Measurements from ENCODE around the gene CST7.
A peak's percentile ranks its signal among the peaks of the same experiment; 100 is the strongest.

The CST7 gene

GRCh38 chr20:24951536-24952083 is 2.5 kb downstream of the CST7 start:
- peak; percentile 13 for DNase-seq

DNA sequence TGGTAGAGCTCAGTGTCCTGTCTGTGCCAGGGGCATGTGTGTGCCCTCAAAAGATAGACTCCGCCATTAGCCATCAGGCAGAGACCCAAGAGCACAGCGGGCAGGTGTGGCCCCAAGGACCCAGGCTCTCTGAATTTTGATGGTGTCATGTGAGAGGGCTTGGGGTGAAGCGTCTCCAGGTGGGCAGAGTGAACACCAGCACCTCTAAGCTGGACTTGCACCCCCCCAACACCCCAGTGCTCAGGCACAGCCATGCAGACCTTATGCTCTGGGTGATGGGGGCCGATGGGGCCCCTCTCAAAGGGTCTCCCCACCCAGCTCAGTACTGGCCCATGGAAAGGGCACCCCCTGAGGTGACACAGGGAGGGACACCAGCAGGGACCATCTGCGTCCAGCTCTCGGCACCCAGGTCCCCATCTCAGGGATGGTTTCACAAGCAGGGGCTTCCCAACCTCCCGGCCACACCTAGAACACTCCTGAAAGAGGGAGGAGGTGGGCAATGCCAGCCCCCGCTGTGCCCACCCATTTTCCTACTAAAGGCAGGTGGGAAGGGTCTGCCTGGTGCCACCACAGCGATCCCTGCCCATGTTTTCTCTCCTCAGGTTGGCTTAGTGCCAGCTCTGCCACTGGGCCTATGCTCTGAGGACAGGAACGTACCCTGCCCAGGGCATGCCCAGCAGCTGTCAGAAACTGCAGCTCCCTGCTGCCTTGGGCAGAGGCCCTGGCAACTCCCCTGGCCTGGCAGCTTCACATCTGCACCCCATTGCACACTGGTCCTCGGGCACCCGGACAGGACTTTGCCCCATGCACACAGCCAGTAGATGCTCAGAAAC is 3.5 kb downstream of the CST7 start:
- DNase-seq, result no peak

DNA sequence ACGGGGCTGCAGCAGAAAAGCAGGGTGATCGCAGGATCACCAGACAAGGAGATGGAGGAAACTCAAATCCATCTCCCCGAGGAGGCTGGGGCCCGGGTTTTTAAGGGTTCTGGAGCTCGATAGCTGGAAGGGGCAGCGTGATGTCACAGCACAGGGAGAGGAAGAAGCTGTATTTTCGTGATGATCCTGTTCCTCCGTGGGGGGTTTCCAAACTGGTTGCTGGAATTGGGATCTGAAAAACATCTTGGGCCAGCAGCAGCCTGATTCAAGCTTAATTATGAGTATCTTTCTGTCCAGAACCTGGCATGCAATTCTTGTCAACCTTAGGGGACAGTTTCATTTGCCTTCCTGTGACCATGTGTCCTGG is 4.1 kb downstream of the CST7 start:
- no peak for DNase-seq

- DNase-seq, result no peak
Measured at GRCh38 chr20:24953621-24954133, 4.6 kb downstream of the CST7 start.

GRCh38 chr20:24954151-24954550 is 5.1 kb downstream of the CST7 start:
- DNase-seq, result no peak

DNA sequence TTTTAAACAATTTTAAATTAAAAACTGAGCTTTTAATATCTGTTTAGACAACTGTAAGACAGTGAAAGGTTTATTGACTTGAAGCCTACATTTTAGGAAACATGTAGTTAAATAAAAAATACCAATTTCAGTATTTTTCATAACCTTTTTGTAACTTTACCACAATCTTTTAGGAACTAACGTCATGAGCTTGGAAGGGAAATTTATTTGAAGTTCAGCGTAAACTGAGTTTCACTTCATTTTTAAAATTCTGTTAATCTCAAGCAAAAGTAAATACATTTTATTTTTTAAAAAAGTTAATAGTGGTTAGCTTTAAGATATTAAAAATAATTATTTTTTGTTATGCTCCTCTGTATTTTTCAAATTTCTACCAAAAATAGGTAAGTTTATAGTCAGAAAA is 5.5 kb downstream of the CST7 start:
- no peak for DNase-seq

GRCh38 chr20:24955045-24955444 is 6.0 kb downstream of the CST7 start:
- DNase-seq, result no peak

GRCh38 chr20:24956001-24956841 is 7.2 kb downstream of the CST7 start:
- DNase-seq, result no peak

DNA sequence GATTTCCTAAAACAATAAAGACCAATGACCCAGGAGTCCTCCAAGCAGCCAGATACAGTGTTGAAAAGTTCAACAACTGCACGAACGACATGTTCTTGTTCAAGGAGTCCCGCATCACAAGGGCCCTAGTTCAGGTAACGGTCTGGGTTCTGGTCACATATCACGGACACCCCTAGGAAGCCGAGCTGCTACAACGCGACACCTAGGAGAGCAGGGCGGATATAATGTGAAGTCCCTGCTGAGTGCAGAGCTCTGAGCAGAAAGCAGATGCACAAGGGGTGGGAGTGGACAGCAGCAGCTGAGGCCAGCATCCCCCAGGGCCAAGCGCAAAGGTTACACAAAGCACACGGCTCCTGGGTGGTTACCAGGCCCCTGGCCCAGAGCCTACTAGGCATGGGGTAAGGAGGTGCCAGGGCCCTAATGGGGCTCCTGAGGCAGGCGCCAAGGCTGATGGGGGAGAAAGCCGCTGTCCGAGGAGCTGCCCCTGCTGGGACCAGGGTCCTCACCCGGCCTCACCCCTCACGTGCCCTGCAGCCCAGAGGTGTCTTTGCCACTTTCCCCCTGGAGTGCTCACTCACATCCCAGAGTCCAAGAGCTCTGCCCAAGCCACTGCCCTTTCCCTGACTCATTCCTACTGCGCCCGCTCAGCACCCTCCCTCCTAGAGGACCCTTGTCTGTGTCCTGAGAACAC is 8.4 kb downstream of the CST7 start:
- no peak for DNase-seq

DNA sequence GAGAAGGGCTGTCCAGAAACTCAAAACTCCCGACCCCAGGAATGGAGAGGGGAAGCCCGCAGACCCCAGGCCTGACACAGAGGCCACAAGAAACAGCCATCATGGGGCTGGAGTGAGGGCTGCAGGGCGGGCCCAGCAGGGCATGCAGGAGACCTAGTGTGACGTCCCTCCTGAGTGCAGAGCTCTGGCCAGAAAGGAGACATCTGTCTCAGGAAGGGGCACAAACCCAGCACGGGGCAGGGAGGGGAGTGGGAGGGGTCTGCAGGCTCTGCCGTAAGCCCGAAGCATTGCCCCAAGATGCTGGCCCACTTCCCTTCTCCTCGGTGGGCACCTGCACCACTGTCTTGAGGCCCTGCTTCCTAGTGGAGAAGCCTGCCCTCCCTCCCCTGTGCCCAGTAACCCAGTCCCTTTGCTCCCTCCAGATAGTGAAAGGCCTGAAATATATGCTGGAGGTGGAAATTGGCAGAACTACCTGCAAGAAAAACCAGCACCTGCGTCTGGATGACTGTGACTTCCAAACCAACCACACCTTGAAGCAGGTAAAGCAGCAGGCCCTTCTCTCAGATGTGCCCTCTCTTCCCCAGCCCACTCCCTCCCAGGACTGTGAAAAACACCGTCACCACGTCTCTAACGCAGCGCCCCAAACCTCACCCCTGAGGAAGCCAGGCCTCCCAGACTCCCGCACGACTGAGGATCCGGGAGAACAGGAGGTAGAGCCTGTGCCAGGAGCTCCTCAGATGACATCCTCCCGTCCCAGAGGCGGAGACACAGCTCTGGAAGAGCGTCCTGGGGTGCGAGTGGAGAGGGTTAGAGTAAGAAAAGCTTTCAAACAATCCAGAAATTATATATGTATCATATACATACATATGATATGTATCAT is 9.7 kb downstream of the CST7 start:
- DNase-seq, result no peak

DNA sequence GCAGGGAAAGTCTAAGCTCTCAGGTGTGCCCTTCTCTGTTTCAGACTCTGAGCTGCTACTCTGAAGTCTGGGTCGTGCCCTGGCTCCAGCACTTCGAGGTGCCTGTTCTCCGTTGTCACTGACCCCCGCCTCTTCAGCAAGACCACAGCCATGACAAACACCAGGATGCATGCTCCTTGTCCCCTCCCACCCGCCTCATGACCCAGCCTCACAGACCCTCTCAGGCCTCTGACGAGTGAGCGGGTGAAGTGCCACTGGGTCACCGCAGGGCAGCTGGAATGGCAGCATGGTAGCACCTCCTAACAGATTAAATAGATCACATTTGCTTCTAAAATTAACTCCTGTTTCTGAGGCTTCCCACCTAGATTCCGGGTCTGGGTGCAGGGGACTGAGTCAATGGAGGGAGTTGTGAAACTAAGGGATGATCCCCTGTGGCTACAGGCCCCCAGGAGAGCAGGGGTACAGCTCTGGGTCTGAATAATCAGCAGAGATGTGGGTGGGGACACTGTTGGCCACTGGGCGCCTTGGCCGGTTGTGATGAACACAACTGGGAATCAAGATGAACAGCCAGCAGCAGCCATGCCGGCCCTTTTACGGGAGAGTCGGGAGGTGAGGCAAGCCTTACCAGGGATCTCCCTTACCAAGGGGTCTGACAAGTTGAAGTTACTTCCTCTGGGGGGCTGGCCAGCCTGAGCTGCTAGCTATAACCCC is 10.7 kb downstream of the CST7 start:
- DNase-seq, result no peak

DNA sequence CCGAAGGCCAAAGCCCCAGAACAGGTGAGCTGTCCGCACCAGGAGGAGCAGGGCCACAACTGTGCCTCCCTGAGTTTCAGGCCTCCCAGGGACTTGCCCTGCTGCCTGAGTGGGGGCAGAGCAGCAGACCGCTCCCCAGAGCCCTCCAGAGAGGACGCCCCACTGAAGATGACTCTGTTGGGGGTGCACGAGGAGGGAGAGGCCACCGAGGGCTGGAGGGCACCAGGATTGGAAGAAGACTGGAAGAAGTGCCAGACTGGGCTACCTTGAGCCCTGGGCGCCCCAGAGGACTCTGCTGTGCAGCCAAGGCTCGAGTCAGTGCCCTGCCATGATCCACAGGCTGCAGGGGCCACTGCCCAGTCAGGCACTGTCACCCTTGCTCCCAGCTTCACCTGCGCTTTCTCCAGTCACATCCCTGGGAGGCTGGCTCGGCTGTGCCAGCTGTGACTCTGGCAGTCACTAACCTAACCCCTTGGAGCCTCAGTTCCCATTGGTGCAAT is 11.3 kb downstream of the CST7 start:
- no peak for DNase-seq

DNA sequence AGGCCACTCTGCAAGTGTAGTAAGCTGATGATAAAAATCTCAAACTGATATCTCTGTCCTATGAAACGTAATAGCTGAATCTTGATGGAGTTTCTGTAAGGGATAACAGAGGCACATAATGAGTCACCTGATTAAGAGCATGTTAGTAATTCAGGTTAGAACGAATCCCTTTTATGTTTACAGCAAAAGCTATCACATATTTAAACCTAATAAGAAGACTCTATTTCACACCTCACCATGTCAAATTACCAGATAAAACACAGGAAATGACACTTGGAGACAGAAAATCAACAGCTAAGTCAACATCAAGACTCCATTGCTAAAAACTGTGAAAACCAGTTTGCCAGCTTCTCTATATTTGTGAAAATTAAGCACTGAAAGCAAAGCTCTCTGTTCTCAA is 11.8 kb downstream of the CST7 start:
- no peak for DNase-seq

DNA sequence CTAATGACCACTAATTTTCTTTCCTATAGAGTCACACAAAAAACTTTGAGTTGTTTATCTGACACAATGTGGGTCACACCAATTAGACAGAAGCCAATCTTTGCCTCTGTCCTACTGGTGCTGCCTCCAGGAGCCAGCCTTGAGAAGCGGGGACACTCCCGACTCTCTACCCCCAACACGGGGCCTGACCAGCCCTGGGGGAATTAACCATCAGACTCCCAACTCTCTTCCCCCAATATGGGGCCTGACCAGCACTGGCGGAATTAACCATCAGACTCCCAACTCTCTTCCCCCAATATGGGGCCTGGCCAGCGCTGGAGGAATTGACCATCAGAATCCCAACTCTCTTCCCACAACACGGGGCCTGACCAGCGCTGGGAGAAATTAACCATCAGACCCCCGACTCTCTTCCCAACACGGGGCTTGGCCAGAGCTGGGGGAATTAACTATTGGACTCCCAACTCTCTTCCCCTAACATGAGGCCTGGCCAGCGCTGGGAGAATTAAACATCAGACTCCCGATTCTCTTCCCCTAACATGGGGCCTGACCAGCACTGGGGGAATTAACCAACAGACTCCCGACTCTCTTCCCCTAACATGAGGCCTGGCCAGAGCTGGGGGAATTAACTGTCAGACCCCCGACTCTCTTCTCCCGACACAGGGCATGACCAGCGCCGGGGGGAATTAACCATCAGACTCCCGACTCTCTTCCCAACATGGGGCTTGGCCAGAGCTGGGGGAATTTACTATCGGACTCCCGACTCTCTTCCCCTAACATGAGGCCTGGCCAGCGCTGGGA is 12.5 kb downstream of the CST7 start:
- no peak for DNase-seq

DNA sequence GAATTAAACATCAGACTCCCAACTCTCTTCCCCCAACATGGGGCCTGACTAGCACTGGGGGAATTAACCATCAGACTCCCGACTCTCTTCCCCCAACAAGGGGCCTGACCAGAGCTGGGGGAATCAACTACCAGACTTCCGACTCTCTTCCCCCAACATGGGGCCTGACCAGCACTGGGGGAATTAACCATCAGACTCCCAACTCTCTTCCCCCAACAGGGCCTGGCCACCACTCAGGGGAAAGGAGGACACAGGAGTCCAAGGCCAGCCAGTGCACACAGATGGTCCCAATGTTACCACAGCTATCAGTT is 13.1 kb downstream of the CST7 start:
- DNase-seq, result no peak

- no peak for DNase-seq
Measured at GRCh38 chr20:24962510-24962909, 13.4 kb downstream of the CST7 start.

GRCh38 chr20:24963672-24964505 is 14.8 kb downstream of the CST7 start:
- no peak for DNase-seq

DNA sequence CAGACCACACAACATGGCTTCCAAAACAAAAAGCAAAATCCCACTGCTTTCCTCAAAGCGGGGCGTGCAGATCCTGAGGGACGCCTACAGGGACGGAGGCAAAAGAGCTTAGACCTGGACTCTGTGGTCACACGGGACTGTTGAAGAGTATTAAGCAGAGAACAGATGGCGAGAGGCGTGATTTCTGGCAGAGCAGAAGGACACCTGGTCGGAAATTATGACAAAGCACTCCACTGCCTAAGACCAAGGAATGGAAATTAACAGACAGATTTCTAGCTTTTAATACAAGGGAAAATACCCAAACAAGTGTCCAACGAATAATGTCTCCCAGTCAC is 15.4 kb downstream of the CST7 start:
- DNase-seq, result no peak

DNA sequence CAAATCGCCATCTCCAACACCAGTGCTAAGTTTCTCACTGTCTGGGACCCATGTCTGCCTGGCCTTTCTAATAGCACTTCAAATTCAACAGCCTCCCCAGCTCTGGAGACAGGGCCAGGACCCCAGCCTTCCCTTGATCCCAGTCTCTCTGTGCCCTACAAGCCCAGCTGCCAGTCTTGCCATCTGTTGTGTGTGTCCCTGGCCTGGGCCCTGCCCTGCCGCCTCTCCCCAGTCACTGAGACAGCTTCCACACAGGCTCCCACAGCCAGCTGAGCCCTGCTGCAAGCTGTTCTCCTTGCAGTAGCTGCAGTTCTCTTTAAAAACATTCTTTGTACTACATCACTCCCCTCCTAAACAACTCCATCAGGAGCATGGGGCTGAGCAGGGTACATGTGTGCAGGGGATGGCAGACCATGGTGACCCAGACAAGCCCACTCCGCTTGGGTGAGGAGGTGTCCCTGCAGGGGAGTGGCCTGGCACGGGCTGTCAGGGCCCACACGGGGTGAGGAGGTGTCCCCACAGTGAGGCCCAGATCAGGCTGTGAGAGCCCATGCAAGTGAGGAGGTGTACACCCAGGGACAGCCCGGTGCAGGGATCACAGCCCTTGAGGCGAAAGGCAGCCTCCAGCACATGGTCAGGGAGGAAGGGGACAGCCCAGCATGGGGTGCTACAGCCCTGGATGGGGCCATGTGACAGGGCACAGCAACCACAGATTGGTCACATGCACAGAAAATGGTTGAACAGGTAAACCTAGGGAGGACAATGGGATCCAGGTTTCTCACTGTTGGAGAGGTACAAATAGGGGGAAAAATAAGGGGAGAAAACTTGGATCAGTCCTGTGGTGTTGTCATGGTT is 16.2 kb downstream of the CST7 start:
- DNase-seq, result no peak

Data from hematopoietic multipotent progenitor cell treated with erythropoietin and hydrocortisone succinate and interleukin-3 and kit ligand, for 8 days (in vitro differentiated cells).